DND-41 (cell line): ENCODE measurements around the gene PSMA3.

Experiments
- CTCF ChIP-seq: IDR thresholded peaks from 2 replicates; pipeline ENCODE4 v1.5.1; 2012; ENCODE audit warnings: borderline replicate concordance, low read length, moderate library complexity, mild to moderate bottlenecking; ENCODE audit not compliant: poor library complexity, severe bottlenecking; ENCODE audit errors: extremely low read depth
- EZH2 ChIP-seq: IDR thresholded peaks from 3 replicates; pipeline ENCODE4 v1.6.1; 2012; ENCODE audit warnings: borderline replicate concordance, low read depth, mild to moderate bottlenecking, moderate library complexity, low read length, inconsistent platforms; ENCODE audit not compliant: severe bottlenecking

GRCh38 chr14:58244556-58245387, at the start of gene PSMA3:
- TF ChIP-seq CTCF = no peak
- TF ChIP-seq EZH2 = no peak
